GM18499 (cell line): ENCODE results near the gene VIPR2.
"Not testable (repeated sequence)": the region's sequence is repeated elsewhere in the genome, so short reads cannot be mapped to it uniquely, and the experiment has no call there.

Source experiments
- ATAC-seq: cut with Tn5 transposase; IDR thresholded peaks from one replicate; pipeline ENCODE4 v1.9.1; 2021; ENCODE audit warnings: moderate number of reproducible peaks; ENCODE audit not compliant: insufficient read depth, unreplicated experiment

VIPR2 gene

GRCh38 chr7:159141167-159141566, 3.5 kb downstream of the VIPR2 start:
- ATAC-seq = no peak

GRCh38 chr7:159140170-159140910, 4.3 kb downstream of the VIPR2 start:
- no peak for ATAC-seq

- ATAC-seq = no peak
Measured at GRCh38 chr7:159139639-159140038, 5.0 kb downstream of the VIPR2 start.

- no peak for ATAC-seq
Measured at GRCh38 chr7:159139202-159139601, 5.5 kb downstream of the VIPR2 start.

- ATAC-seq = no peak
Measured at GRCh38 chr7:159138508-159138907, 6.2 kb downstream of the VIPR2 start.

GRCh38 chr7:159137906-159138305, 6.8 kb downstream of the VIPR2 start:
- no peak for ATAC-seq

- no peak for ATAC-seq
Measured at GRCh38 chr7:159136846-159137245, 7.8 kb downstream of the VIPR2 start.

- ATAC-seq = no peak
Measured at GRCh38 chr7:159136442-159136841, 8.2 kb downstream of the VIPR2 start.

GRCh38 chr7:159136013-159136412, 8.7 kb downstream of the VIPR2 start:
- no peak for ATAC-seq

GRCh38 chr7:159132670-159133443, 11.8 kb downstream of the VIPR2 start:
- ATAC-seq = not testable (repeated sequence)

GRCh38 chr7:159130820-159131219, 13.8 kb downstream of the VIPR2 start:
- no peak for ATAC-seq

- no peak for ATAC-seq
Measured at GRCh38 chr7:159130199-159130775, 14.4 kb downstream of the VIPR2 start.

GRCh38 chr7:159128767-159129166, 15.9 kb downstream of the VIPR2 start:
- ATAC-seq = no peak

GRCh38 chr7:159127691-159128642, 16.7 kb downstream of the VIPR2 start:
- no peak for ATAC-seq

GRCh38 chr7:159126311-159127260, 18.1 kb downstream of the VIPR2 start:
- ATAC-seq = no peak

GRCh38 chr7:159125955-159126270, 18.8 kb downstream of the VIPR2 start:
- no peak for ATAC-seq

GRCh38 chr7:159125104-159125954, 19.3 kb downstream of the VIPR2 start:
- ATAC-seq = no peak

GRCh38 chr7:159123793-159124192, 20.9 kb downstream of the VIPR2 start:
- ATAC-seq = not testable (repeated sequence)
